BE2C (cell line): ENCODE data around the gene SOX8.

Source experiments
- DNase-seq: peaks from one replicate; pipeline ENCODE4 v3.0.0-alpha.2; 2020
- H3K27me3 ChIP-seq: fragments of 250-450 bp; sonication (Bioruptor Pico); 2 replicates; pipeline ENCODE4 v1.5.1; 2020; ENCODE audit warnings: mild to moderate bottlenecking
- H3K36me3 ChIP-seq: fragments of 250-450 bp; sonication (Bioruptor Pico); 2 replicates; pipeline ENCODE4 v1.5.1; 2020; ENCODE audit warnings: mild to moderate bottlenecking
- H3K4me1 ChIP-seq: fragments of 250-450 bp; sonication (Bioruptor Pico); 2 replicates; pipeline ENCODE4 v1.5.1; 2020
- H3K4me3 ChIP-seq: 2 replicates; pipeline ENCODE4 v1.5.1; 2011; ENCODE audit warnings: low read depth, low read length
- H3K9me3 ChIP-seq: fragments of 250-450 bp; sonication (Bioruptor Pico); 2 replicates; pipeline ENCODE4 v1.5.1; 2020
- CTCF ChIP-seq: IDR thresholded peaks from 2 replicates; pipeline ENCODE4 v1.5.1; 2012; ENCODE audit warnings: mild to moderate bottlenecking, low read depth, low read length

SOX8 gene

GRCh38 chr16:1002399-1003166 lies 21.0 kb downstream of the SOX8 start:
- H3K27me3 ChIP-seq: peaks cover 27% of the 10 kb centered on the region
- TF ChIP-seq CTCF: no peak
- no peak overlapping the region for H3K4me3 ChIP-seq
- H3K9me3 ChIP-seq: no peaks in the 10 kb centered on the region
- H3K4me1 ChIP-seq: peaks cover 3% of the 10 kb centered on the region; the same call in 1 of the 2 replicates
- H3K36me3 ChIP-seq: no peaks in the 10 kb centered on the region
- peak; percentile 51 for DNase-seq

DNA sequence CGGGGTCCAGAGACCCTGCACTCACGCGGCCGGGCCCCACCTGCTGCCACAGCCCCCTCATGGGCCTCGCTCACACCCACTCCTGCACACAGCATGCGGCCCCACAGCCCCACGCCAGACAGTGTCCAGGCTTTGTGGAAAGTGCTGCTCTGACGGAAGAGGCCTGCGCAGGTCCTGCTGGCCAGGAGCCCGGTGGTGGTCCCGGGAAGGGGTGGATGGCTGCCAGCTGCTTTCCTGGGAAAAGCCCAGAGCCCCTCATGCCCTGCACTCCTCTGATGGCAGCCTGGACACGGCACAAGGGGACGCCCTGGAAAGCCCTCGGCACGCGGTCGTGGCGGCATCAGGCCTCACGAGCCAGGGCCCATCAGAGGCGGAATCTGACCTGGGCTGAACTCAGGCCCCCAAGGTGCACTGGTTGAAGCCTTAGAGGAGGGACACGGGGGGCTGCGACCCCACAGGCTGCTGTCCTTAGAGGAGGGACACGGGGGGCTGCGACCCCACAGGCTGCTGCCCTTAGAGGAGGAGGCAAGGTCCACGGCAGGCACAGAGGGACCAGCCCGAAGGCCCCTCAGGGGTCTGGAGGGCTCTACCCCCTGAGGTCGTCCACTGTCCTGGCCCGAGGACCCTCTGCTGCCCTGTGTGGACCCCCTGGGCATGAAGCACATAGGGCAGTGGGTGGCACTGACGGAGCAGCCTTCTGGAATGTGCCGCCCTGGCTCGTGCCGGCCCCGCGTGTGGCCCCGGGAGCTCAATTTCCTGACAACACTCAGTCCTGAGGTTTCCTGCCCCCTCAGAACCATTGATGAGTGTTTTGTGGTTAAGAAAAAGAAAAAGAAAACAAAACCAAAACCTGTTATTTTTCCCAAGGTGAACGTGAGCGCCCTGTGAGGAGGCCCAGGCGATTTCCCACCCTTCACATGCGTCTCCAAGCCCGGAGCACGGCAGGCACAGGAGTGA lies 22.1 kb downstream of the SOX8 start:
- Histone ChIP-seq H3K36me3 (no peaks in the 10 kb centered on the region), H3K4me1 (peaks cover 3% of the 10 kb centered on the region; the same call in 1 of the 2 replicates), H3K27me3 (peaks cover 21% of the 10 kb centered on the region), H3K9me3 (no peaks in the 10 kb centered on the region), H3K4me3 (no peak overlapping the region)
- DNase-seq: no peak
- no peak for TF ChIP-seq CTCF

GRCh38 chr16:1005286-1005685 lies 23.7 kb downstream of the SOX8 start:
- Histone ChIP-seq H3K9me3 (no peaks in the 10 kb centered on the region), H3K36me3 (no peaks in the 10 kb centered on the region), H3K4me1 (peaks cover 3% of the 10 kb centered on the region; the same call in 1 of the 2 replicates), H3K27me3 (peaks cover 21% of the 10 kb centered on the region), H3K4me3 (no peak overlapping the region)
- TF ChIP-seq CTCF: no peak
- no peak for DNase-seq

- TF ChIP-seq CTCF: no peak
- H3K27me3 ChIP-seq: peaks cover 32% of the 10 kb centered on the region
Measured at GRCh38 chr16:1006781-1007180, 25.2 kb downstream of the SOX8 start.

GRCh38 chr16:1007284-1007850 lies 25.8 kb downstream of the SOX8 start:
- no peak for TF ChIP-seq CTCF
- H3K36me3 ChIP-seq: no peaks in the 10 kb centered on the region
- no peak for DNase-seq
- peaks cover 3% of the 10 kb centered on the region; the same call in 1 of the 2 replicates for H3K4me1 ChIP-seq
- peaks cover 38% of the 10 kb centered on the region for H3K27me3 ChIP-seq
- no peaks in the 10 kb centered on the region for H3K9me3 ChIP-seq
- no peak overlapping the region for H3K4me3 ChIP-seq

More at GRCh38 chr16:1006781-1007180, 25.2 kb downstream of the SOX8 start:
- no peak for DNase-seq
- no peak overlapping the region for H3K4me3 ChIP-seq
- peaks cover 3% of the 10 kb centered on the region; the same call in 1 of the 2 replicates for H3K4me1 ChIP-seq
- H3K9me3 ChIP-seq: no peaks in the 10 kb centered on the region
- no peaks in the 10 kb centered on the region for H3K36me3 ChIP-seq
